Stimulated activated naive CD8-positive, alpha-beta T cell treated with anti-CD3 and anti-CD28 coated beads, Interleukin-15, Interleukin-2, amounts not matched to agents 100 U/mL and 50 U/mL, for 24 hours (primary cell): Measurements from ENCODE around the gene ZNF20.
A peak's percentile ranks its signal among the peaks of the same experiment; 100 is the strongest.
"Not testable (repeated sequence)": the region's sequence is repeated elsewhere in the genome, so short reads cannot be mapped to it uniquely, and the experiment has no call there.

ENCODE experiments used
- ATAC-seq: fragments of 150-1000 bp; cut with Tn5 transposase; one replicate; pipeline ENCODE4 v1.10.0; 2021
- DNase-seq: peaks from one replicate; pipeline ENCODE4 v3.0.0; 2021

ZNF20 gene

DNA sequence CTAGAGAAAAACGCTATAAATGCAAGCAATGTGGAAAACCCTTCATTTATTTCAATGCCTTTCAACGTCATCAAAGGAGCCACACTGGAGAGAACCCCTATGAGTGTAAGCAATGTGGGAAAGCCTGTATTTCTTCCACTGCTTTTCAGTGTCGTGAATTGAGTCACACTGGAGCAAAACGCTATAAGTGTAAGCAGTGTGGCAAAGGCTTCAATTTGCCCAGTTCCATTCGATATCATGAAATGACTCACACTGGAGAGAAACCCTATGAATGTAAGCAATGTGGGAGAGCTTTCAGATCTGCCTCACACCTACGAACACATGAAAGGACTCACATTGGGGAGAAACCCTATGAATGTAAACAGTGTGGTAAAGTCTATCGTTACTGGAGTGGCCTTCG, 27.4 kb downstream of the ZNF20 start:
- ATAC-seq: peak; percentile 94
- no peak for DNase-seq

GRCh38 chr19:12111943-12112637, 28.1 kb downstream of the ZNF20 start:
- ATAC-seq: no peak
- no peak for DNase-seq

- DNase-seq (no peak), ATAC-seq (no peak)
Observed at GRCh38 chr19:12111176-12111575, 29.0 kb downstream of the ZNF20 start.

- not testable (repeated sequence) for DNase-seq, ATAC-seq
Observed at GRCh38 chr19:12103909-12104308, 36.2 kb downstream of the ZNF20 start.

DNA sequence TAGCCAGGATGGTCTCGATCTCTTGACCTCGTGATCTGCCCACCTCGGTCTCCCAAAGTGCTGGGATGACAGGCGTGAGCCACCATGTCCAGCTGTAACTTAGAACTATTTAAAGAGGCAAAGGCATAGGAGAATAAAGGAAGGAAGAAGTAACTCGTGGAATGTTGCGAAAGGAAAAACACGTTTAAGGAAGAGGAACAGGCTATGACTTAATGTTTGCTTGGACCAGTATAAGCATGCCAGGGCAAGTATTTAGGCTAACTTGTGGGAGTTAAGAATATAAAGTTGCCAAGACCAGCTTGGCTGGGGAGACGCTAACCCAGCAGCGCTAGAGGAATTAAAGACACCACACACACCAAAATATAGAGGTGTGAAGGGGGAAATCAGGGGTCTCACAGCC, 42.1 kb downstream of the ZNF20 start:
- ATAC-seq: no peak
- DNase-seq: no peak

DNA sequence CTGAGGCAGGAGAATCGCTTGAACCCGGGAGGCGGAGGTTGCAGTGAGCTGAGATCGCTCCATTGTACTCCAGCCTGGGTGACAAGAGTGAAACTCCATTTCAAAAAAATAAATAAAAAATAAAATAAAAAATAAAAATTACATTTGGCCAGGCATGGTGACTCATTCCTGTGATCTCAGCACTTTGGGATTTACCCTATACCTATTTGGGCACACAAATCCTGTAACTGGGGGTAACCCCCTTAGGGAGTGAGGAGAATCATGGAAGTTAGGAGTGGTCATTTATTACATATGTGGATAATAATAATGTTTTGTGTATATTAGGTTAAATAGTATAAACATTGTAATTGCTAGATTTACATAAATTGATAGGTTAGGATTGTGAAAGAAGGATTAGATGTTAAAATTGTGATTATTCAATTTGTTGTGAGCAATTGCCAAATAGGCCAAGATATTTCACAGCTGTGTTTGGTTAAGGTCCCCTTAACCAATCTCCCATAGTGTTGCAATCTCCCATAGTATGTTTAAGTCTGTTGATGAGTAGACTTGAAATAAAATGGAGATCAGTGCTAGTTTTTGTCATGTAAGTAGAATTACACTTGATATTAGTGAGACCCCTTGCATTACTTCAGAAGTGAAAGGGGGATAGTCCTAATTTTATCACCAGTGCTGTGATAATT, 44.9 kb downstream of the ZNF20 start:
- ATAC-seq: no peak

GRCh38 chr19:12093777-12094176, 46.4 kb downstream of the ZNF20 start:
- no peak for ATAC-seq

More for the DNA sequence above, 44.9 kb downstream of the ZNF20 start:
- DNase-seq: no peak

GRCh38 chr19:12092956-12093355, 47.2 kb downstream of the ZNF20 start:
- ATAC-seq (no peak), DNase-seq (no peak)

More at GRCh38 chr19:12093777-12094176, 46.4 kb downstream of the ZNF20 start:
- DNase-seq: no peak

GRCh38 chr19:12092065-12092867, 47.9 kb downstream of the ZNF20 start:
- peak; percentile 83 for DNase-seq
- ATAC-seq: peak; percentile 95

GRCh38 chr19:12090807-12091206, 49.3 kb downstream of the ZNF20 start:
- ATAC-seq: peak; percentile 41
- peak; percentile 81 for DNase-seq

DNA sequence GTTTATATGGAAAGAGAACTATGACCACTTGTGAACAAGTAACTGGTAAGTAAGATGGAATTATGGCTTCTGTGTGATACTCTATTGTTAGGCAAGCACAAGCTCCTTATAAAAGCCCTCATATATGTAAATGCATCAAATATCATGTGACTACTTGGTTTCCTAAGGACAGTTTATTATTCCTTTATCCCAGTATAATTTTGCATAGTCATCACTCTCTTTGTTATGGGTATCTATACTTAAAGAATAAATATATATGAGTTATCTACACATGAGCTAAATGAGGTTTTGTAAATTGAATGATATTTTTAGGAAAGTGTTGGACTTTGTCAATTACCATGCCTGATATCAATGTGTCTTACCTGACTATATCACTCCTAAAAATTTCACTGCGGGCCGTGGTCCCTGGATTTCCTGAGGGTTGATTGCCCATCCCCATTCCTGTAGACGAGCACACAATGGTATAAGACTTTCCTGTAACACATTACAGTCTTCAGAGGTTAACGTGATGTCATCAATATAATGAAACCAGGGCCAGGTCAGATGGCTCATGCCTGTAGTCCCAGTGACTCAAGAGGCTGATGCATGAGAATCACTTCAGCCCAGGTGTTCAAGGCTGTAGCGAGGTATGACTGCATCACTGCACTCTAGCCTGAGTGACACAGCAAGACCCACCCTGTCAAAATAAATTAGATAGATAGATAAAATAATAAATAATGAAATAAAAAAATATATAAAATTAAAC, 54.9 kb downstream of the ZNF20 start:
- no peak for ATAC-seq
- DNase-seq: no peak

GRCh38 chr19:12083336-12083735, 56.8 kb downstream of the ZNF20 start:
- not testable (repeated sequence) for ATAC-seq, DNase-seq
